Activated CD4-positive, alpha-beta memory T cell treated with anti-CD3 and anti-CD28 coated beads for 36 hours (primary cell): Measurements from ENCODE around the gene HS2ST1. TPM values are rescaled to one million over a fixed set of nuclear protein-coding genes. Genes with fewer than 3 reads are reported as not detected.

Experiments
- CTCF ChIA-PET: fragments of 350-600 bp; sonication (Branson Sonifier 250); formaldehyde crosslinking; loops from one replicate; lab custom pipeline; 2021; ENCODE audit warnings: antibody characterized with exemption, inconsistent platforms; lab: Charles Lee
- POLR2A ChIA-PET: fragments of 350-600 bp; sonication (Branson Sonifier 250); formaldehyde crosslinking; loops from one replicate; lab custom pipeline; 2021; ENCODE audit warnings: antibody characterized with exemption; lab: Charles Lee
- DNase-seq: peaks from one replicate; pipeline ENCODE4 v3.0.0-alpha.2; 2020
- H3K27ac Mint-ChIP-seq: one replicate; pipeline ENCODE4 v1.8.0; 2021; ENCODE audit warnings: mixed read lengths
- H3K27me3 Mint-ChIP-seq: one replicate; pipeline ENCODE4 v1.8.0; 2021; ENCODE audit warnings: mixed read lengths
- H3K36me3 Mint-ChIP-seq: one replicate; pipeline ENCODE4 v1.8.0; 2021; ENCODE audit warnings: mixed read lengths
- H3K4me1 Mint-ChIP-seq: one replicate; pipeline ENCODE4 v1.8.0; 2021; ENCODE audit warnings: low read depth, mixed read lengths
- H3K4me3 Mint-ChIP-seq: one replicate; pipeline ENCODE4 v1.8.0; 2021; ENCODE audit warnings: mild to moderate bottlenecking, mixed read lengths
- H3K9me3 Mint-ChIP-seq: one replicate; pipeline ENCODE4 v1.8.0; 2021; ENCODE audit warnings: mixed read lengths
- intact Hi-C: fragments of 100-400 bp; cut with micrococcal nuclease; formaldehyde crosslinking; loops from one replicate; pipeline ENCODE4 v1.15.1; 2023
- total RNA-seq, 2 experiments: library from RNA; stranded (reverse); gene quantifications; one replicate each; pipeline ENCODE4 v1.2.3, GENCODE V29; 2021

The HS2ST1 gene
- total RNA-seq, 2 experiments from 2014 or later, result 16.4 to 16.5 TPM

- DNase-seq, result no peak
- H3K36me3 Mint-ChIP-seq, result no peaks in the 10 kb centered on the region
- POLR2A ChIA-PET, result no interaction called here
- no peak overlapping the region for H3K27ac Mint-ChIP-seq
- H3K4me3 Mint-ChIP-seq, result no peak overlapping the region
- no peaks in the 10 kb centered on the region for H3K9me3 Mint-ChIP-seq
- intact Hi-C loops, result loop anchor here (1.0 to 10.0 kb wide), 4 partner anchors 48 to 380 kb away; partner anchors contain the start of gene SH3GLB1
- H3K4me1 Mint-ChIP-seq, result peaks cover 8% of the 10 kb centered on the region
- no peaks in the 10 kb centered on the region for H3K27me3 Mint-ChIP-seq
- CTCF ChIA-PET, result interaction anchor here (0.7 to 6.4 kb wide), 22 partner anchors 9 to 704 kb away, joined by 3 to 111 read pairs (median 6); partner anchors contain the start of genes HS2ST1, SELENOF and SH3GLB1
Observed at GRCh38 chr1:87084244-87084836, 169.9 kb downstream of the HS2ST1 start.

GRCh38 chr1:87086120-87086519 is 171.7 kb downstream of the HS2ST1 start:
- intact Hi-C loops, result loop anchor here (10.0 kb wide), 1 partner anchor 381 kb away; the partner anchor contains the start of gene SH3GLB1
- no peak overlapping the region for H3K27ac Mint-ChIP-seq
- ChIA-PET CTCF (interaction anchor here (1.0 to 6.4 kb wide), 8 partner anchors 11 to 333 kb away, joined by 3 to 111 read pairs (median 16); partner anchors contain the start of genes HS2ST1 and SELENOF), POLR2A (no interaction called here)
- H3K27me3 Mint-ChIP-seq, result no peaks in the 10 kb centered on the region
- no peak for DNase-seq
- no peaks in the 10 kb centered on the region for H3K9me3 Mint-ChIP-seq
- peaks cover 8% of the 10 kb centered on the region for H3K4me1 Mint-ChIP-seq
- H3K4me3 Mint-ChIP-seq, result no peak overlapping the region
- H3K36me3 Mint-ChIP-seq, result no peaks in the 10 kb centered on the region

- CTCF ChIA-PET, result no interaction called here
- no peaks in the 10 kb centered on the region for H3K27me3 Mint-ChIP-seq
- no peaks in the 10 kb centered on the region for H3K9me3 Mint-ChIP-seq
- no peak overlapping the region for H3K4me3 Mint-ChIP-seq
- DNase-seq, result no peak
- H3K36me3 Mint-ChIP-seq, result peaks cover 2% of the 10 kb centered on the region
- intact Hi-C loops, result loop anchor here (10.0 kb wide), 1 partner anchor 384 kb away; the partner anchor contains the start of gene SH3GLB1
- no peak overlapping the region for H3K27ac Mint-ChIP-seq
- peaks cover 3% of the 10 kb centered on the region for H3K4me1 Mint-ChIP-seq
- POLR2A ChIA-PET, result no interaction called here
Observed at GRCh38 chr1:87089070-87089736, 174.8 kb downstream of the HS2ST1 start.

GRCh38 chr1:87089823-87090222 is 175.4 kb downstream of the HS2ST1 start:
- Mint-ChIP-seq H3K27me3 (no peaks in the 10 kb centered on the region), H3K4me3 (no peak overlapping the region), H3K36me3 (peaks cover 2% of the 10 kb centered on the region), H3K9me3 (no peaks in the 10 kb centered on the region), H3K4me1 (peaks cover 3% of the 10 kb centered on the region), H3K27ac (no peak overlapping the region)
- DNase-seq, result no peak
- ChIA-PET CTCF (no interaction called here), POLR2A (no interaction called here)
- intact Hi-C loops, result loop anchor here (10.0 kb wide), 1 partner anchor 385 kb away; the partner anchor contains the start of gene SH3GLB1

- Mint-ChIP-seq H3K4me1 (peaks cover 3% of the 10 kb centered on the region), H3K36me3 (peaks cover 2% of the 10 kb centered on the region), H3K9me3 (no peaks in the 10 kb centered on the region), H3K27me3 (no peaks in the 10 kb centered on the region), H3K4me3 (no peak overlapping the region), H3K27ac (no peak overlapping the region)
- DNase-seq, result no peak
- ChIA-PET POLR2A (no interaction called here), CTCF (no interaction called here)
- intact Hi-C loops, result no loop called here
Observed at GRCh38 chr1:87091425-87091824, 177.0 kb downstream of the HS2ST1 start.

GRCh38 chr1:87092846-87093245 is 178.4 kb downstream of the HS2ST1 start:
- Mint-ChIP-seq H3K27me3 (no peaks in the 10 kb centered on the region), H3K4me1 (peaks cover 3% of the 10 kb centered on the region), H3K9me3 (no peaks in the 10 kb centered on the region), H3K27ac (no peak overlapping the region), H3K4me3 (no peak overlapping the region), H3K36me3 (peaks cover 6% of the 10 kb centered on the region)
- ChIA-PET POLR2A (no interaction called here), CTCF (interaction anchor here (1.6 kb wide), 1 partner anchor 9 kb away, joined by 3 read pairs; no protein-coding TSS in a partner anchor)
- intact Hi-C loops, result no loop called here
- DNase-seq, result no peak

- CTCF ChIA-PET, result interaction anchor here (0.7 to 1.6 kb wide), 2 partner anchors 10 to 389 kb away, joined by 3 read pairs; partner anchors contain the start of gene SH3GLB1
Observed at GRCh38 chr1:87093286-87093685, 178.9 kb downstream of the HS2ST1 start.

GRCh38 chr1:87094238-87094637 is 179.8 kb downstream of the HS2ST1 start:
- H3K4me3 Mint-ChIP-seq, result no peak overlapping the region
- no peaks in the 10 kb centered on the region for H3K9me3 Mint-ChIP-seq
- no peaks in the 10 kb centered on the region for H3K27me3 Mint-ChIP-seq
- H3K36me3 Mint-ChIP-seq, result peaks cover 9% of the 10 kb centered on the region
- ChIA-PET POLR2A (no interaction called here), CTCF (interaction anchor here (6.1 kb wide), 1 partner anchor 9 kb away, joined by 31 read pairs; no protein-coding TSS in a partner anchor)
- intact Hi-C loops, result no loop called here
- no peak for DNase-seq
- H3K27ac Mint-ChIP-seq, result no peak overlapping the region
- peaks cover under 1% of the 10 kb centered on the region for H3K4me1 Mint-ChIP-seq

More at GRCh38 chr1:87093286-87093685, 178.9 kb downstream of the HS2ST1 start:
- H3K36me3 Mint-ChIP-seq, result peaks cover 7% of the 10 kb centered on the region
- H3K27ac Mint-ChIP-seq, result no peak overlapping the region
- intact Hi-C loops, result no loop called here
- POLR2A ChIA-PET, result no interaction called here
- H3K27me3 Mint-ChIP-seq, result no peaks in the 10 kb centered on the region
- peaks cover 3% of the 10 kb centered on the region for H3K4me1 Mint-ChIP-seq
- DNase-seq, result no peak
- no peak overlapping the region for H3K4me3 Mint-ChIP-seq
- H3K9me3 Mint-ChIP-seq, result no peaks in the 10 kb centered on the region

- DNase-seq, result no peak
- Mint-ChIP-seq H3K36me3 (peaks cover 22% of the 10 kb centered on the region), H3K27ac (no peak overlapping the region), H3K4me3 (no peak overlapping the region), H3K27me3 (no peaks in the 10 kb centered on the region), H3K4me1 (no peaks in the 10 kb centered on the region), H3K9me3 (peaks cover 3% of the 10 kb centered on the region)
- ChIA-PET POLR2A (no interaction called here), CTCF (interaction anchor here (6.1 kb wide), 1 partner anchor 15 kb away, joined by 31 read pairs; no protein-coding TSS in a partner anchor)
- intact Hi-C loops, result no loop called here
Observed at GRCh38 chr1:87100271-87100670, 185.8 kb downstream of the HS2ST1 start.

- peaks cover 3% of the 10 kb centered on the region for H3K9me3 Mint-ChIP-seq
- CTCF ChIA-PET, result no interaction called here
- POLR2A ChIA-PET, result no interaction called here
Observed at GRCh38 chr1:87103074-87103473, 188.6 kb downstream of the HS2ST1 start.

GRCh38 chr1:87104140-87104539 is 189.7 kb downstream of the HS2ST1 start:
- H3K9me3 Mint-ChIP-seq, result peaks cover 3% of the 10 kb centered on the region
- H3K4me3 Mint-ChIP-seq, result no peak overlapping the region
- no peak for DNase-seq
- intact Hi-C loops, result no loop called here
- no peaks in the 10 kb centered on the region for H3K4me1 Mint-ChIP-seq
- POLR2A ChIA-PET, result no interaction called here
- H3K36me3 Mint-ChIP-seq, result peaks cover 16% of the 10 kb centered on the region
- CTCF ChIA-PET, result no interaction called here
- H3K27me3 Mint-ChIP-seq, result no peaks in the 10 kb centered on the region
- H3K27ac Mint-ChIP-seq, result no peak overlapping the region

More at GRCh38 chr1:87103074-87103473, 188.6 kb downstream of the HS2ST1 start:
- no peaks in the 10 kb centered on the region for H3K4me1 Mint-ChIP-seq
- intact Hi-C loops, result no loop called here
- H3K27me3 Mint-ChIP-seq, result no peaks in the 10 kb centered on the region
- no peak for DNase-seq
- H3K27ac Mint-ChIP-seq, result no peak overlapping the region
- peaks cover 16% of the 10 kb centered on the region for H3K36me3 Mint-ChIP-seq
- no peak overlapping the region for H3K4me3 Mint-ChIP-seq

GRCh38 chr1:87104945-87105344 is 190.5 kb downstream of the HS2ST1 start:
- ChIA-PET CTCF (no interaction called here), POLR2A (no interaction called here)
- intact Hi-C loops, result no loop called here
- Mint-ChIP-seq H3K27me3 (no peaks in the 10 kb centered on the region), H3K4me3 (no peak overlapping the region), H3K9me3 (peaks cover 3% of the 10 kb centered on the region), H3K36me3 (peaks cover 11% of the 10 kb centered on the region), H3K27ac (no peak overlapping the region), H3K4me1 (no peaks in the 10 kb centered on the region)
- no peak for DNase-seq
